HL-60 (cell line): Measurements from ENCODE around the gene HLA-DMA.

Experiments used
- POLR2AphosphoS5 ChIP-seq: IDR thresholded peaks from 2 replicates; pipeline ENCODE4 v1.6.1; 2012; ENCODE audit warnings: low read depth
- TF ChIP-seq, protein P1 (sequence below): IDR thresholded peaks from one replicate; pipeline ENCODE4 v1.5.1; 2011; ENCODE audit warnings: low read length, control low read depth, inconsistent platforms; ENCODE audit not compliant: insufficient read depth

DNA sequence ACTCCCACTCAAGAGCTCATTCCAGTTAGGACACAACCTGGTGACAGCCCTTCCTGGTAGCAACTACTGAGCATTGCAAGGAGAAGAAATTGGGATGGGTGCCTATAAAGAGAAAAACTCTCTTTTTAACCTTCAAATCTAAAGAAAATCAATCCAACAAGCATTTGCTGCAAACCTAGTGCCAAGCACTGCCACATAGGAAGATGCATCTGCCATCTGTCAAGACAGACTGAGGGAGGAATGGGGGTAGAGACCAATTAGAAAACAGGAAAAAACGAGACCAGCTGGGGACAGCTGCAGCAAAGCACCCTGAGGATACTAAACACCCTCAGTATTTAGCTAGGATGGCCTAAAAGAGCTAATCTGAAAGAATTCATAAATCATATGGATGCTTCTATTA lies 39.9 kb downstream of the HLA-DMA start:
- TF ChIP-seq, protein P1, sequence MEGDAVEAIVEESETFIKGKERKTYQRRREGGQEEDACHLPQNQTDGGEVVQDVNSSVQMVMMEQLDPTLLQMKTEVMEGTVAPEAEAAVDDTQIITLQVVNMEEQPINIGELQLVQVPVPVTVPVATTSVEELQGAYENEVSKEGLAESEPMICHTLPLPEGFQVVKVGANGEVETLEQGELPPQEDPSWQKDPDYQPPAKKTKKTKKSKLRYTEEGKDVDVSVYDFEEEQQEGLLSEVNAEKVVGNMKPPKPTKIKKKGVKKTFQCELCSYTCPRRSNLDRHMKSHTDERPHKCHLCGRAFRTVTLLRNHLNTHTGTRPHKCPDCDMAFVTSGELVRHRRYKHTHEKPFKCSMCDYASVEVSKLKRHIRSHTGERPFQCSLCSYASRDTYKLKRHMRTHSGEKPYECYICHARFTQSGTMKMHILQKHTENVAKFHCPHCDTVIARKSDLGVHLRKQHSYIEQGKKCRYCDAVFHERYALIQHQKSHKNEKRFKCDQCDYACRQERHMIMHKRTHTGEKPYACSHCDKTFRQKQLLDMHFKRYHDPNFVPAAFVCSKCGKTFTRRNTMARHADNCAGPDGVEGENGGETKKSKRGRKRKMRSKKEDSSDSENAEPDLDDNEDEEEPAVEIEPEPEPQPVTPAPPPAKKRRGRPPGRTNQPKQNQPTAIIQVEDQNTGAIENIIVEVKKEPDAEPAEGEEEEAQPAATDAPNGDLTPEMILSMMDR = no peak
- no peak for TF ChIP-seq POLR2AphosphoS5
